HFF-Myc (cell line): ENCODE results near the gene CAPN15.

Experiments
- DNase-seq: peaks from one replicate; pipeline ENCODE4 v3.0.0-alpha.2; 2011; ENCODE audit warnings: low read depth; ENCODE audit errors: extremely low read depth
- H3K4me3 ChIP-seq: replicated peaks from 2 replicates; pipeline ENCODE4 v1.5.1; 2011; ENCODE audit warnings: low read depth, mild to moderate bottlenecking, control low read depth, low read length
- CTCF ChIP-seq: IDR thresholded peaks from 2 replicates; pipeline ENCODE4 v1.5.1; 2012; ENCODE audit warnings: mild to moderate bottlenecking, low read depth, low read length, control low read depth; ENCODE audit errors: missing control alignments

Gene CAPN15

DNA sequence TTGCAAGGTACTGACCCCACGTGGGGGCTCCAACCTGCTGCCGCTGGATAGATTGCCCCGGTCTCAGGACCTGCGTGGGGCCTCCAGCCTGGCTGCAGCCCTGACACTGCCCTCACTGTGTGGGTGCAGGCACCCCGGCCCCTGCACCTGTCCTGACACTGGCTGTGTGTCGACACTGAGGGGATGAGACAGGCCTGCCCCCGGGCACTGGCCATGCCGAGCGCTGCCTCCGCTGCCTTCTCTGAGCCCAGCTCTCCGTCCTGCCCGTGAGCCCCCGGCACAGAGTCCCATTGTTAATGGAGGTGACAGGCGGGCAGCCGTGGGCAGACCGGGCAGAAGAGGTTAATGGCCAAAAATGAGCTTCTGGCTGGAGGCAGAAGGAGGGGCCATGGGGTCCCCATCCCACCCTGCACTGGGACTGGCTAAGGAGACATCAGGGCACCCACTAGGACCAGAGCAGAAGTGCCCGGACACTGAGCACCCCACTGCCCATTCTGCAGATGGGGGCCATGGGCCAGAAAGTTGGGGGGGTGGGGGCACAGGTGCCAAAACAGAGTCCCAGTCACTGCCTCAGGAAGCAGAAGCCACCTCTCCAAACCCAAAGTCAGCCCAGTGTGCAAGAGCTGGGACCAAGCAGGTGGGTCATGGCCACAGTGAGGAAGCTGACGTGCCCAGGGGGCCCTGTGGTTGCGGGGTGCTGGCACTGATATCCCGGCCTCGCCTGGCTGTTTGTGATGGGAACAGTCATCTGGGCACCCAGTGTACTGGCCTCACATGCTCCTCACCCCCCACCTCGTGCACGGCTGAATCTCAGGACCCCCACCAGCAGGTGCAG, 30.2 kb downstream of the CAPN15 start:
- DNase-seq = no peak
- H3K4me3 ChIP-seq = no peak overlapping the region
- TF ChIP-seq CTCF = no peak

GRCh38 chr16:558298-559020, 30.9 kb downstream of the CAPN15 start:
- no peak overlapping the region for H3K4me3 ChIP-seq
- DNase-seq = no peak
- no peak for TF ChIP-seq CTCF

DNA sequence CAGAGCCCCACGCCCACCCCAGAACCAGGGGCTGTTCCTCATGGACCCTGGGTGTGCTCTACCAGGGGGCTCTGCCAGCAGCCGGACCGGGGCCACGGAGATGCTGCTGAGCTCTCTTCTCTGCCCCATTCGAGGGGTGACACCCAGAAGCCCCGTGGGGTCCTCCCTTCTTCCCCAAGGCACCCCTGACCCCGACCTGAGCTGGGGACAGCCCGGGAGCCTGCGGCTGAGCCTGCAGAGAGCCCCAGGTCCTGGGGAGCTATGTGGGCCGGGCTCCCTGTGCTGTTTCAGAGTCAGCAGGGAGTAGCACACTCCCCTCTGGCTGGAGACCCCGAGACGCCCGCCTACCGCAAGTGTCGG, 31.5 kb downstream of the CAPN15 start:
- no peak overlapping the region for H3K4me3 ChIP-seq
- no peak for DNase-seq
- no peak for TF ChIP-seq CTCF

- no peak overlapping the region for H3K4me3 ChIP-seq
- no peak for TF ChIP-seq CTCF
- no peak for DNase-seq
Measured at GRCh38 chr16:559411-560203, 32.1 kb downstream of the CAPN15 start.

- TF ChIP-seq CTCF = no peak
Measured at GRCh38 chr16:560204-560700, 32.7 kb downstream of the CAPN15 start, which contains the start of gene PRR35. Gene PRR35, plus strand, starts transcription at chr16:560394. Its CDS starts 2,901 bp downstream, at chr16:563295.

GRCh38 chr16:560701-561412, 33.3 kb downstream of the CAPN15 start:
- DNase-seq = no peak
- no peak overlapping the region for H3K4me3 ChIP-seq

More at GRCh38 chr16:560204-560700, 32.7 kb downstream of the CAPN15 start, which contains the start of gene PRR35:
- DNase-seq = no peak
- no peak within 1 kb of the TSS for H3K4me3 ChIP-seq

More at GRCh38 chr16:560701-561412, 33.3 kb downstream of the CAPN15 start:
- no peak for TF ChIP-seq CTCF
